SK-N-SH (cell line): ENCODE results near the gene PCNX3. TPM values are rescaled to one million over a fixed set of nuclear protein-coding genes. Genes with fewer than 3 reads are reported as not detected.

Experiments used
- CTCF ChIA-PET: fragments of 300-600, 350-600 bp; formaldehyde crosslinking; extraction: SDS; loops from one replicate; lab custom pipeline; 2021; lab: Yijun Ruan, JAX
- POLR2A ChIA-PET: fragments of 350-600 bp; sonication (Branson Sonifier 250); formaldehyde crosslinking; extraction: SDS; loops from one replicate; lab custom pipeline; 2020; ENCODE audit warnings: antibody characterized with exemption, inconsistent platforms; lab: Yijun Ruan, JAX
- DNase-seq: peaks from one replicate; pipeline ENCODE4 v3.0.0; 2012
- H2AFZ ChIP-seq: fragments of 200-600 bp; sonication (generic); 2 replicates; pipeline ENCODE4 v1.8.1; 2016; ENCODE audit warnings: antibody characterized with exemption, mild to moderate bottlenecking, low read depth
- H3F3A ChIP-seq: fragments of 200-600 bp; sonication (generic); replicated peaks from 2 replicates; pipeline ENCODE3; 2016; ENCODE audit warnings: antibody characterized with exemption, mild to moderate bottlenecking; ENCODE audit not compliant: insufficient read depth
- H3K27ac ChIP-seq, 2 experiments: fragments of 200-500 bp in 1 of 2; fragments of 200-600 bp in 1 of 2; sonication (Bioruptor generic) in 1 of 2; sonication (generic), shearing (Covaris generic) in 1 of 2; 2 replicates each; pipeline versions ENCODE4 v1.5.1 to v1.6.1; 2014 to 2016; ENCODE audit warnings: low read depth in 2 of 2, inconsistent platforms in 1 of 2, low read length in 1 of 2, mild to moderate bottlenecking in 1 of 2, mixed read lengths in 1 of 2
- H3K27me3 ChIP-seq: fragments of 200-600 bp; sonication (generic), shearing (Covaris generic); 2 replicates; pipeline ENCODE4 v1.6.1; 2016; ENCODE audit warnings: mixed run types; ENCODE audit not compliant: insufficient read depth
- H3K36me3 ChIP-seq, 2 experiments: fragments of 200-500 bp in 1 of 2; fragments of 200-600 bp in 1 of 2; sonication (Bioruptor generic) in 1 of 2; sonication (generic) in 1 of 2; replicated peaks in 1 of 2; 2 replicates each; pipeline versions ENCODE3 to v1.5.1; 2014 to 2016; ENCODE audit warnings: low read length in 1 of 2, mild to moderate bottlenecking in 1 of 2; ENCODE audit not compliant: insufficient read depth in 2 of 2, control insufficient read depth in 1 of 2
- H3K4me1 ChIP-seq, 2 experiments: fragments of 200-500 bp in 1 of 2; fragments of 200-600 bp in 1 of 2; sonication (Bioruptor generic) in 1 of 2; sonication (generic), shearing (Covaris generic) in 1 of 2; 2 replicates each; pipeline versions ENCODE4 v1.5.1 to v1.6.1; 2014 to 2016; ENCODE audit warnings: low read depth in 1 of 2, low read length in 1 of 2, mixed run types in 1 of 2; ENCODE audit not compliant: insufficient read depth in 2 of 2, control insufficient read depth in 1 of 2
- H3K4me2 ChIP-seq: fragments of 200-600 bp; sonication (generic), shearing (Covaris generic); 2 replicates; pipeline ENCODE4 v1.6.1; 2017; ENCODE audit warnings: mixed run types
- H3K4me3 ChIP-seq, 2 experiments: fragments of 200-500 bp in 1 of 2; fragments of 200-600 bp in 1 of 2; sonication (Bioruptor generic) in 1 of 2; sonication (generic), shearing (Covaris generic) in 1 of 2; 2 replicates each; pipeline versions ENCODE4 v1.5.1 to v1.8.1; 2014 to 2016; ENCODE audit warnings: low read depth in 2 of 2, inconsistent platforms in 1 of 2, low read length in 1 of 2, mild to moderate bottlenecking in 1 of 2, mixed read lengths in 1 of 2, moderate library complexity in 1 of 2
- H3K79me2 ChIP-seq: fragments of 200-600 bp; sonication (generic); 2 replicates; pipeline ENCODE4 v1.8.1; 2017; ENCODE audit warnings: mild to moderate bottlenecking; ENCODE audit not compliant: insufficient read depth
- H3K9ac ChIP-seq: fragments of 200-600 bp; sonication (generic); 2 replicates; pipeline ENCODE4 v1.6.1; 2017; ENCODE audit warnings: mixed run types
- H3K9me2 ChIP-seq: fragments of 200-600 bp; sonication (generic); 2 replicates; pipeline ENCODE4 v1.6.1; 2017; ENCODE audit warnings: mixed run types
- H3K9me3 ChIP-seq: fragments of 200-600 bp; sonication (generic); 2 replicates; pipeline ENCODE4 v1.6.1; 2017; ENCODE audit warnings: mixed run types, mild to moderate bottlenecking, moderate library complexity
- H4K20me1 ChIP-seq: fragments of 200-600 bp; sonication (generic); 2 replicates; pipeline ENCODE4 v1.6.1; 2017; ENCODE audit warnings: mild to moderate bottlenecking, mixed run types; ENCODE audit not compliant: insufficient read depth
- ELF1 ChIP-seq: IDR thresholded peaks from 2 replicates; pipeline ENCODE4 v1.4.0; 2012
- EP300 ChIP-seq, 2 experiments: IDR thresholded peaks; 2 replicates each; pipeline versions ENCODE4 v1.4.0 to v1.6.1; 2012; ENCODE audit warnings: borderline replicate concordance in 1 of 2, low read depth in 1 of 2, low read length in 1 of 2
- EZH2phosphoT487 ChIP-seq: fragments of 200-600 bp; sonication (generic); IDR thresholded peaks from 2 replicates; pipeline ENCODE4 v1.6.1; 2017; ENCODE audit warnings: low read depth, mixed run types, mild to moderate bottlenecking, antibody characterized with exemption, moderate library complexity, borderline replicate concordance
- FOSL2 ChIP-seq: IDR thresholded peaks from 2 replicates; pipeline ENCODE4 v1.4.0; 2012; ENCODE audit warnings: low read depth, mild to moderate bottlenecking, moderate library complexity, borderline replicate concordance
- FOXJ3 ChIP-seq: sonication (generic); formaldehyde crosslinking; IDR thresholded peaks from 2 replicates; pipeline ENCODE4 v1.5.1; 2020; ENCODE audit warnings: mild to moderate bottlenecking, missing genetic modification reagents
- FOXM1 ChIP-seq: IDR thresholded peaks from 2 replicates; pipeline ENCODE4 v1.4.0; 2012; ENCODE audit warnings: low read depth, mild to moderate bottlenecking
- IRF3 ChIP-seq: fragments of 150-350 bp; IDR thresholded peaks from 2 replicates; pipeline ENCODE4 v1.6.1; 2016; ENCODE audit warnings: mild to moderate bottlenecking, low read depth, low read length
- MEF2A ChIP-seq: IDR thresholded peaks from 2 replicates; pipeline ENCODE4 v1.4.0; 2012; ENCODE audit warnings: low read depth, borderline replicate concordance
- MXI1 ChIP-seq: IDR thresholded peaks from 2 replicates; pipeline ENCODE4 v1.6.1; 2012; ENCODE audit warnings: mild to moderate bottlenecking, low read depth, low read length, improper control_type of control experiment
- NRF1 ChIP-seq: IDR thresholded peaks from 2 replicates; pipeline ENCODE4 v1.6.1; 2012; ENCODE audit warnings: low read depth, mild to moderate bottlenecking, low read length
- RFX5 ChIP-seq: IDR thresholded peaks from 2 replicates; pipeline ENCODE4 v1.6.1; 2012; ENCODE audit warnings: mild to moderate bottlenecking, improper control_type of control experiment, low read length
- YY1 ChIP-seq: IDR thresholded peaks from 2 replicates; pipeline ENCODE4 v1.4.0; 2012; ENCODE audit warnings: low read depth, mild to moderate bottlenecking
- WGBS: methylation state at CpG from one replicate; pipeline ENCODE4 v1.1.6; 2017; ENCODE audit warnings: low lambda C conversion rate; 5-methylcytosine and 5-hydroxymethylcytosine counted together
- polyA plus RNA-seq, 3 experiments: library from polyadenylated mRNA; depleted of rRNA; stranded (reverse); fragments of >200 nt; gene quantifications; 2 replicates each; pipeline ENCODE4 v1.2.3, GENCODE V29; 2012

The PCNX3 gene
- polyA plus RNA-seq, 1 of the 3 experiments (the other 2 are of a cell fraction), result 33.7 TPM

DNA sequence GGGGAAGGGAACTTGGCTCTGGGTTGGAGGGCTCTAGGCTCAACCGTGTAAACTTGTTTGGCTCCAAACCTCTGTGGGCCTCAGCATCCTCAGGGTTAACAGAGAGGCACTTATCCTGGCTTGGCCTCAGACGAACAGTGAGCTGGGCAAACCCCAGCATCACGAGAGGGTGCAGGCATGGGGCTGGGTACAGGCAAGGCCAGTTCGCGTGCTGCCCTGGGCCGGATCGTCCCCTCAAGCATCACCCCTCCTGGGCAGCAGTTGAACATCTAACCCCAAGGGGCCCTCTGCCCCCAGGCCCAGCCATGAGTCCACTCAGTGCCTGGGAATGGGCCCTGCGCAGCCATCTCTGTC lies 37.8 kb upstream of the PCNX3 start:
- peaks cover 32% of the 10 kb centered on the region for H3F3A ChIP-seq
- H3K4me2 ChIP-seq, result peak overlapping the region; percentile 99
- ChIA-PET CTCF (interaction anchor here (13.3 to 13.6 kb wide), 2 partner anchors 13 to 37 kb away, joined by 216 to 295 read pairs; partner anchors contain the start of gene KCNK7), POLR2A (interaction anchor here (1.4 kb wide), 1 partner anchor 17 kb away, joined by 5 read pairs; no protein-coding TSS in a partner anchor)
- no peak overlapping the region for H2AFZ ChIP-seq
- H3K9me3 ChIP-seq, result no peaks in the 10 kb centered on the region
- peaks cover 22 to 42% of the 10 kb centered on the region in 2 experiments for H3K36me3 ChIP-seq
- no peak for DNase-seq
- peak overlapping the region; percentile 28 to 69; a peak in 3 of 4 replicates for H3K27ac ChIP-seq
- peaks cover 45% of the 10 kb centered on the region for H3K79me2 ChIP-seq
- H4K20me1 ChIP-seq, result peaks cover 25% of the 10 kb centered on the region
- no peaks in the 10 kb centered on the region for H3K9me2 ChIP-seq
- H3K9ac ChIP-seq, result peak overlapping the region; percentile 78
- peaks cover 32 to 40% of the 10 kb centered on the region in 2 experiments; a peak in 3 of 4 replicates for H3K4me1 ChIP-seq
- 74% methylated on average over 8 of the region's 8 CpGs for WGBS
- H3K27me3 ChIP-seq, result no peaks in the 10 kb centered on the region
- H3K4me3 ChIP-seq, result peak overlapping the region; percentile 37 to 68; a peak in 2 of 4 replicates
- TF ChIP-seq RFX5, result no peak
- no peak for TF ChIP-seq EZH2phosphoT487
- no peak for TF ChIP-seq MEF2A
- TF ChIP-seq FOXJ3, result no peak
- TF ChIP-seq EP300 (IDR thresholded peaks at IDR 0.05; ENCODE audit: borderline replicate concordance in 1 of 2, low read depth in 1 of 2, low read length in 1 of 2), result no peak
- TF ChIP-seq IRF3, result no peak
- TF ChIP-seq FOSL2, result no peak
- TF ChIP-seq FOXM1, result no peak
- no peak for TF ChIP-seq YY1
- TF ChIP-seq MXI1, result no peak
- no peak for TF ChIP-seq NRF1

- Histone ChIP-seq H3K9ac (peak overlapping the region; percentile 78; the same call in 1 of the 2 replicates), H2AFZ (no peak overlapping the region), H3K4me1 (peaks cover 32 to 39% of the 10 kb centered on the region in 2 experiments; a peak in 3 of 4 replicates), H3K9me2 (no peaks in the 10 kb centered on the region), H3K27me3 (no peaks in the 10 kb centered on the region), H3F3A (peaks cover 34% of the 10 kb centered on the region), H3K4me3 (no peak overlapping the region), H3K27ac (no peak overlapping the region), H3K9me3 (no peaks in the 10 kb centered on the region), H3K79me2 (peaks cover 41% of the 10 kb centered on the region), H4K20me1 (peaks cover 23% of the 10 kb centered on the region), H3K4me2 (peak overlapping the region; percentile 99; the same call in 1 of the 2 replicates), H3K36me3 (peaks cover 22 to 43% of the 10 kb centered on the region in 2 experiments)
- TF ChIP-seq ELF1 (no peak), NRF1 (no peak), EZH2phosphoT487 (no peak)
- 94% methylated on average over 7 of the region's 7 CpGs for WGBS
- CTCF ChIA-PET, result interaction anchor here (13.3 to 13.6 kb wide), 2 partner anchors 13 to 37 kb away, joined by 216 to 295 read pairs; partner anchors contain the start of gene KCNK7
- DNase-seq, result no peak
- POLR2A ChIA-PET, result interaction anchor here (1.4 kb wide), 1 partner anchor 17 kb away, joined by 5 read pairs; no protein-coding TSS in a partner anchor
Observed at GRCh38 chr11:65578134-65578533, 37.4 kb upstream of the PCNX3 start.
